Dendritic cell treated with granulocyte-macrophage colony-stimulating factor and Interleukin-4, amounts not matched to agents 40 ng/mL and 50 ng/mL, for 4 days (primary cell): Measurements from ENCODE around the gene PXMP2.

Experiments used
- H3K27ac Mint-ChIP-seq: one replicate; pipeline ENCODE4 v1.8.0; 2022; ENCODE audit warnings: mild to moderate bottlenecking, mixed read lengths
- H3K27me3 Mint-ChIP-seq: one replicate; pipeline ENCODE4 v1.8.0; 2022; ENCODE audit warnings: mild to moderate bottlenecking, mixed read lengths
- H3K36me3 Mint-ChIP-seq: one replicate; pipeline ENCODE4 v1.8.0; 2022; ENCODE audit warnings: low read depth, mixed read lengths
- H3K4me1 Mint-ChIP-seq: one replicate; pipeline ENCODE4 v1.8.0; 2022; ENCODE audit warnings: low read depth, mixed read lengths
- H3K4me3 Mint-ChIP-seq: one replicate; pipeline ENCODE4 v1.8.0; 2022; ENCODE audit warnings: mild to moderate bottlenecking, moderate library complexity, mixed read lengths
- H3K9me3 Mint-ChIP-seq: one replicate; pipeline ENCODE4 v1.8.0; 2022; ENCODE audit warnings: mixed read lengths
- intact Hi-C: fragments of 100-400 bp; cut with micrococcal nuclease; formaldehyde crosslinking; loops from one replicate; pipeline ENCODE4 v1.15.0; 2022

PXMP2 gene

GRCh38 chr12:132717011-132717410 lies 29.6 kb downstream of the PXMP2 start:
- H3K36me3 Mint-ChIP-seq = peaks cover 90% of the 10 kb centered on the region
- intact Hi-C loops = no loop called here
- H3K27ac Mint-ChIP-seq = no peak overlapping the region
- no peaks in the 10 kb centered on the region for H3K9me3 Mint-ChIP-seq
- H3K4me3 Mint-ChIP-seq = no peak overlapping the region
- H3K27me3 Mint-ChIP-seq = no peaks in the 10 kb centered on the region
- H3K4me1 Mint-ChIP-seq = peaks cover 13% of the 10 kb centered on the region

- H3K9me3 Mint-ChIP-seq = no peaks in the 10 kb centered on the region
- H3K27ac Mint-ChIP-seq = no peak overlapping the region
- H3K4me3 Mint-ChIP-seq = no peak overlapping the region
- H3K4me1 Mint-ChIP-seq = peaks cover 8% of the 10 kb centered on the region
- peaks cover 97% of the 10 kb centered on the region for H3K36me3 Mint-ChIP-seq
- no peaks in the 10 kb centered on the region for H3K27me3 Mint-ChIP-seq
- intact Hi-C loops = no loop called here
Observed at GRCh38 chr12:132717531-132718387, 30.4 kb downstream of the PXMP2 start.

GRCh38 chr12:132718644-132719043 lies 31.3 kb downstream of the PXMP2 start:
- peaks cover 100% of the 10 kb centered on the region for H3K36me3 Mint-ChIP-seq
- H3K9me3 Mint-ChIP-seq = no peaks in the 10 kb centered on the region
- no peaks in the 10 kb centered on the region for H3K27me3 Mint-ChIP-seq
- H3K4me1 Mint-ChIP-seq = no peaks in the 10 kb centered on the region
- intact Hi-C loops = no loop called here
- no peak overlapping the region for H3K4me3 Mint-ChIP-seq
- no peak overlapping the region for H3K27ac Mint-ChIP-seq

DNA sequence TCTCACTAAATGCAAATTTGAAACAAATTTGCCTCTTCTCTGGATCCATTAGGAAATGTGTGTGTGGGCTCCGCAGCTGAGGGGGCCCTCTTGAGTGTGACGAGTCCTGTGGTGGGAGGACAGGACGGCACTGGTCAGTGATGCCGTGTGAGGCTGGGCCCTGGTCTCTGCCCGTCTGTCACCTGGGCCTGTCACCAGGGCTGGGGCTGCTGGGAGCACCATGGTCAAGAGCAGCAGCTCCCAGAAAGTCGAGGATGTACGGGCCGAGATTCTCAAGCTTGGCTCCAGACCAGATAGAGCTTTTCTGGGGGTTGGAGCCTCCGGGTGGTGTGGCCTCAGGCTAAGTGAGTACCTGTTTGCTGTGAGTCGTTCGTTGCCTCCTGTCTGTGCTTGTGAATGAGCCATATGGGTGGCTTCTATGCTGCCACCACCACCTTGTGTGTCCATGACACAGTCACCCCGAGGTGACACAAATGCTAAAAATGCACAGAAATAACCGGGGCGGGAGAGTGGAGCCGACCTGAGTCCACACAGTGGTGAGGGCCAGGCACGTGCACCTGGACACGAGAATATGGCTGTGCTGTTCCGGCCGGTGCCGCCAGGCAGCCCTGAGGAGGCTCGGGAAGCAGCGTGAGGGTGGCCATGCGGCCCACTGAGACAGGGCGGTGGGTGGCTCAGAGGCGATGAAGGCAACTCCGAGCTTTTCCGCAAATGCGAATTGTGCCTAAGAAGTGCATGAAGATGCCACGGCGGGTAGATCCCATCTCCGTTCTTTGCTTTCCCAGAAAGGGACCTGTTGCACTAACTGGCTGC lies 32.0 kb downstream of the PXMP2 start:
- H3K4me1 Mint-ChIP-seq = no peaks in the 10 kb centered on the region
- H3K4me3 Mint-ChIP-seq = no peak overlapping the region
- no peaks in the 10 kb centered on the region for H3K9me3 Mint-ChIP-seq
- H3K27ac Mint-ChIP-seq = no peak overlapping the region
- H3K36me3 Mint-ChIP-seq = peaks cover 100% of the 10 kb centered on the region
- intact Hi-C loops = no loop called here
- H3K27me3 Mint-ChIP-seq = no peaks in the 10 kb centered on the region

- Mint-ChIP-seq H3K4me1 (no peaks in the 10 kb centered on the region), H3K27me3 (no peaks in the 10 kb centered on the region), H3K4me3 (no peak overlapping the region), H3K27ac (no peak overlapping the region), H3K9me3 (no peaks in the 10 kb centered on the region), H3K36me3 (peaks cover 100% of the 10 kb centered on the region)
- intact Hi-C loops = no loop called here
Observed at GRCh38 chr12:132719954-132720324, 32.6 kb downstream of the PXMP2 start.

DNA sequence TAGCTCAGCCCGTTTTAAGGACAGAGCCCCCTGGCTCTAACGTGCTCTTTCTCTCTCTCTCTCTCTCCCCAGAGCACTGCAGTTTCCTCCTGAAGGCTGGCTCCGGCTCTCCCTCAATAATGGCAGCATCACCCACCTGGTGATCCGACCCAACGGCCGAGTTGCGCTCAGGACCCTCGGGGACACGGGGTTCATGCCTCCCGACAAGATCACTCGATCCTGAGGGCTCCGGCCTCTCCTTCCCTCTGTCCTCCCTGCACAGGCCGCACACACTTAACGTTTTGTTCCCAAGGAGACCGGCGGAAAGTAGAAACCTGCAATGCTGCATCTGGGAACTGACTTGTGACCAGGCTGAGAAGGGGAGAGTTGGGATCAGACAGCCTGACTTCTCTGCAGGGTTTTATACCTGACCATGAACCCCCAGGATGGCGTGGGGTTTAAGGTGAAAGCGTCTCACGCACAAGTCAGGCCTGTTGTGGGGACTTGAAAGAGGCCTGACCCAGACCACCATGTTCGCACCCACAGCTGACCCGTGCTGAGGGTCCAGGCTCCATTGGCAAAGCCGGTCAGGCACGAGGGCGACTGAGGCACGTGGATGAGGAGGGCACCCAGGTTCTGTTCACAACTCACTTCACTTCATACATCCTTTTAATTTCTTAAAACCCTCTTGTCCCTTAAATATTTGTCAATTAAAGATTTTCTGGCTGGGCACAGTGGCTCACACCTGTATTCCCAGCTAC lies 33.4 kb downstream of the PXMP2 start:
- Mint-ChIP-seq H3K27me3 (no peaks in the 10 kb centered on the region), H3K4me1 (no peaks in the 10 kb centered on the region), H3K27ac (no peak overlapping the region), H3K36me3 (peaks cover 100% of the 10 kb centered on the region), H3K4me3 (no peak overlapping the region), H3K9me3 (no peaks in the 10 kb centered on the region)
- intact Hi-C loops = no loop called here

- H3K9me3 Mint-ChIP-seq = no peaks in the 10 kb centered on the region
- no peaks in the 10 kb centered on the region for H3K27me3 Mint-ChIP-seq
- H3K27ac Mint-ChIP-seq = peak overlapping the region; percentile 17
- intact Hi-C loops = no loop called here
- H3K4me3 Mint-ChIP-seq = no peak overlapping the region
- H3K36me3 Mint-ChIP-seq = peaks cover 100% of the 10 kb centered on the region
- no peaks in the 10 kb centered on the region for H3K4me1 Mint-ChIP-seq
Observed at GRCh38 chr12:132723015-132723763, 35.8 kb downstream of the PXMP2 start.

GRCh38 chr12:132723764-132724140 lies 36.4 kb downstream of the PXMP2 start:
- no peaks in the 10 kb centered on the region for H3K27me3 Mint-ChIP-seq
- H3K4me1 Mint-ChIP-seq = no peaks in the 10 kb centered on the region
- H3K27ac Mint-ChIP-seq = peak overlapping the region; percentile 17
- H3K36me3 Mint-ChIP-seq = peaks cover 100% of the 10 kb centered on the region
- no peaks in the 10 kb centered on the region for H3K9me3 Mint-ChIP-seq
- intact Hi-C loops = no loop called here
- no peak overlapping the region for H3K4me3 Mint-ChIP-seq

DNA sequence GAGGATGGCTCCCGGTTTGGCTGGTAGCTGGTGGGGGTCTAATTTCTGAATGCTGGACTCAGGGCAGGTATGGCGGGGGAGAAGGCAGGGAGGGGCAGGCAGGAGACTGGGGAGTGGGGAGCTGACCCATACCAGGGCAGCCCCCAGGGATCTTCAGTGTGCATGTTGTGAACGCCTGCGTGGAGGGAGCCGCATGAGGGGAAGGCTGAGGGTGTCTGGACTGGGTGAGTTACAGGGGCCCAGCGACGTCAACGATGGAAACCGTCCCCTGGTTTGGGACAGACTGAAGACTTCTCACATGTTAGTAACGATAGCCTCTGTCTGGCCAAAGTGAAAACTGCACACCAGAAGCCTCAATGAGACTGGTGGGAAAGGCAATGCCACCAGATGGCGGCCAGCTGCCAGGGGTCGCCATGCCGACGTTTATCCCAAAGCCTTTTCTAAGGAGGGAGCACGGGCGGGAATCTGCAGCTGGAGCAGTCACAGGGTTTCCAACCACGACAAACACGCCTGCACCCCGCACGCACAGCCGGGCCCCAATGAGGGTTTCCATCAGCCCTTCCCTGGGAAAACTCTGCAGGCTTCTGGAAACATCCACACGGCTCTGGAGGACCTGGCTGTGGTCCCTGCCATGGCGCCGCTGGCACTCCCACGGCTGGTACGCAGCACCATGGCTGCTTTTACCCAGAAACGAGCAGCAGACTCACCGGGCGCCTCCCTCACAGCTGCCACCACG lies 37.3 kb downstream of the PXMP2 start:
- no peaks in the 10 kb centered on the region for H3K9me3 Mint-ChIP-seq
- no peak overlapping the region for H3K27ac Mint-ChIP-seq
- H3K27me3 Mint-ChIP-seq = no peaks in the 10 kb centered on the region
- H3K36me3 Mint-ChIP-seq = peaks cover 100% of the 10 kb centered on the region
- intact Hi-C loops = no loop called here
- no peaks in the 10 kb centered on the region for H3K4me1 Mint-ChIP-seq
- no peak overlapping the region for H3K4me3 Mint-ChIP-seq

DNA sequence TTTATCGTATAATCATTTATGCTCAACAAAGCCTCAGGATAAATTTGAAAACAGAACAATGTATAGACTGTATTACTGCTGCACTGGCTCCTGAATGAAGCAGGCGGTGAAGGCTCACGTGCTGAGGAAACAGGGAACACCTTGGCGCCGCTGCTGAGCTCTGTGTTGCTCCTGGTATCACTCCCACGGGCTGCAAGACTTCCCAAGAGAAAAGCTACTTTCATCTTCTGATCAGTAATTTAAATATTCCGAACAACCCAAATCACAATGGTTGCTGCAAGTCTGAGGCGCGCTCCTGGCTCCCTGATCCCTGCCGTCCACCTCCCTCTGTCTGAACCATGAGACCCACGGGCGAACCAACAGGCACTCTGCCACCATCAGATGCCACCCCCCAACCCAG lies 39.0 kb downstream of the PXMP2 start:
- no peak overlapping the region for H3K27ac Mint-ChIP-seq
- H3K27me3 Mint-ChIP-seq = no peaks in the 10 kb centered on the region
- intact Hi-C loops = no loop called here
- no peak overlapping the region for H3K4me3 Mint-ChIP-seq
- H3K4me1 Mint-ChIP-seq = no peaks in the 10 kb centered on the region
- H3K9me3 Mint-ChIP-seq = no peaks in the 10 kb centered on the region
- peaks cover 100% of the 10 kb centered on the region for H3K36me3 Mint-ChIP-seq

DNA sequence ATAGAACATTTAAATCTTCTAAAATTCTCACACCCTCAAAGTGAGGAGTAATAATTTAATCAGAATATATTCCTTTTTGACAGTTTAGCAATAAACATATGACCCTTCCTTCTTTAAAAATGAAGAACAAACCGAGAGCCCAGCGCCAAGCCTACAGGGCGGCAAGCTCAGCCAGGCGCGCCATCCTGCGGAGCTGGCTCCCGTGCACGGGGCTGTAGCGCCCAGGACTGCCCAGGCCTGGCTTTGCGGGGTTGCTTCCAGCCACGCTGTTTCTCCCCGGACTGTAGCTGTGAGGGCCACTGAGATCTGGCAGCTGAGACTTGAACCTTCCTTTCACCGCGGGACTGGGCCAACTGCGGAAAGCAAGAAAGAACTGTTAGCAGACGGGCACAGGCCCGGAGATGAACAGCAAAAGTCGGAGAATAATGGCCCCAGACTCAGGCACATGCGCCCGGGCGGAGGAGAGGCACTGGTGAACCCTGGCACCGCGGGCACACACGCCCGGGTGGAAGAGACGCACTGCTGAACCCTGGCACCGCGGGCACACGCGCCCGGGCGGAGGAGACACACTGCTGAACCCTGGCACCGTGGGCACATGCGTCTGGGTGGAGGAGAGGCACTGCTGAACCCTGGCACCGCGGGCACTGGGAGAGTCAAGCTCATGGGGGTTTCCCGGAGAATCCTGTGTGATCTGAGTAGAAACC lies 39.9 kb downstream of the PXMP2 start:
- Mint-ChIP-seq H3K27ac (no peak overlapping the region), H3K27me3 (no peaks in the 10 kb centered on the region), H3K4me3 (no peak overlapping the region), H3K36me3 (peaks cover 100% of the 10 kb centered on the region), H3K9me3 (no peaks in the 10 kb centered on the region), H3K4me1 (no peaks in the 10 kb centered on the region)
- intact Hi-C loops = no loop called here

GRCh38 chr12:132728502-132728901 lies 41.1 kb downstream of the PXMP2 start:
- Mint-ChIP-seq H3K27me3 (no peaks in the 10 kb centered on the region), H3K4me1 (no peaks in the 10 kb centered on the region), H3K9me3 (no peaks in the 10 kb centered on the region), H3K27ac (peak overlapping the region; percentile 57), H3K36me3 (peaks cover 100% of the 10 kb centered on the region), H3K4me3 (no peak overlapping the region)
- intact Hi-C loops = no loop called here
